Peyer's patch (tissue), 4 donors: Measurements from ENCODE around the gene HELZ. TPM values are rescaled to one million over a fixed set of nuclear protein-coding genes. Genes with fewer than 3 reads are reported as not detected.
A peak's percentile ranks its signal among the peaks of the same experiment; 100 is the strongest.
"Not testable (repeated sequence)": the region's sequence is repeated elsewhere in the genome, so short reads cannot be mapped to it uniquely, and the experiment has no call there.

Experiments
- DNase-seq, 3 donors: peaks; one replicate each; pipeline ENCODE4 v3.0.0-alpha.2; 2017 to 2019
- H3K27ac ChIP-seq, 4 donors: fragments of 200-600 bp; sonication (generic); one replicate each; pipeline ENCODE4 v1.5.1; 2016 to 2019
- H3K27me3 ChIP-seq, 2 donors: fragments of 200-600 bp; sonication (generic); one replicate each; pipeline ENCODE4 v1.5.1; 2019
- H3K36me3 ChIP-seq, 3 donors: fragments of 200-600 bp; sonication (generic); one replicate each; pipeline ENCODE4 v1.5.1; 2016 to 2019
- H3K4me1 ChIP-seq, 4 donors: fragments of 200-600 bp; sonication (generic); one replicate each; pipeline ENCODE4 v1.5.1; 2016 to 2019
- H3K4me3 ChIP-seq, 4 donors: fragments of 200-600 bp; sonication (generic); 1 replicate in 3 of 4; 2 replicates in 1 of 4; pipeline ENCODE4 v1.5.1; 2016 to 2019; ENCODE audit warnings: mild to moderate bottlenecking in 1 of 4
- H3K9me3 ChIP-seq, 4 donors: fragments of 200-600 bp; sonication (generic); one replicate each; pipeline ENCODE4 v1.5.1; 2016 to 2019; ENCODE audit warnings: mild to moderate bottlenecking in 1 of 4
- POLR2A ChIP-seq, 2 donors: fragments of 450-650 bp; IDR thresholded peaks; one replicate each; pipeline ENCODE4 v1.5.1; 2017; ENCODE audit warnings: antibody characterized with exemption in 2 of 2, mild to moderate bottlenecking in 2 of 2, moderate library complexity in 2 of 2
- total RNA-seq, 4 donors: library from RNA; depleted of rRNA; stranded (reverse); fragments of >200 nt; gene quantifications; one replicate each; pipeline ENCODE4 v1.1.0, GENCODE V29; 2016
- TF ChIP-seq, protein P1 (sequence below), 6 experiments: fragments of 450-650 bp in 4 of 6; fragments of 200-600 bp in 2 of 6; sonication (generic) in 1 of 6; IDR thresholded peaks; one replicate each; pipeline ENCODE4 v1.5.1; 2017 to 2019; ENCODE audit warnings: antibody characterized with exemption in 6 of 6, mild to moderate bottlenecking in 3 of 6, moderate library complexity in 1 of 6

Gene HELZ
- total RNA-seq, 4 donors from 2014 or later = 37.1 to 124 (median 58.8) TPM

DNA sequence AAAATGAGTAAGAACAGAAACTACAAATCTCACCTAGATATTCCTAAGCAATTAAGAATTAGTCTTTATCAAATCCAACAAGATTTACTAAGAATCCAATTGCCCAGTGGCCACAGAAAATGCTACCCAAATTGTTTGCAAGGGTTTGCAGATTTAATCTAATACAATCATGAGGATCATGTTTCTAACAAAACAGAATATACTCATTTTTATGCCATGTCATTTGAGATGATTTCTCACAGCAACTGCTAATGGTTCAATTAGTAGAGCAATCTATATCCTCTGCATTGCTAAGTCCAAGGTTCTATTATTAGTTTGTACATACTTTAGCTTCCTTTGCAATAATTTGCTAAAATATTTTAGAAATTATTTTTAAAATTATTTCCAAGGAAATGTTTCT, 41.2 kb downstream of the HELZ start:
- H3K27me3 ChIP-seq = no peaks in the 10 kb centered on the region
- H3K4me1 ChIP-seq = no peaks in the 10 kb centered on the region
- DNase-seq = no peak
- H3K36me3 ChIP-seq = peaks cover 0 to 42% (median 0%) of the 10 kb centered on the region in 3 donors
- TF ChIP-seq POLR2A (IDR thresholded peaks at IDR 0.05) = no peak
- TF ChIP-seq, protein P1, sequence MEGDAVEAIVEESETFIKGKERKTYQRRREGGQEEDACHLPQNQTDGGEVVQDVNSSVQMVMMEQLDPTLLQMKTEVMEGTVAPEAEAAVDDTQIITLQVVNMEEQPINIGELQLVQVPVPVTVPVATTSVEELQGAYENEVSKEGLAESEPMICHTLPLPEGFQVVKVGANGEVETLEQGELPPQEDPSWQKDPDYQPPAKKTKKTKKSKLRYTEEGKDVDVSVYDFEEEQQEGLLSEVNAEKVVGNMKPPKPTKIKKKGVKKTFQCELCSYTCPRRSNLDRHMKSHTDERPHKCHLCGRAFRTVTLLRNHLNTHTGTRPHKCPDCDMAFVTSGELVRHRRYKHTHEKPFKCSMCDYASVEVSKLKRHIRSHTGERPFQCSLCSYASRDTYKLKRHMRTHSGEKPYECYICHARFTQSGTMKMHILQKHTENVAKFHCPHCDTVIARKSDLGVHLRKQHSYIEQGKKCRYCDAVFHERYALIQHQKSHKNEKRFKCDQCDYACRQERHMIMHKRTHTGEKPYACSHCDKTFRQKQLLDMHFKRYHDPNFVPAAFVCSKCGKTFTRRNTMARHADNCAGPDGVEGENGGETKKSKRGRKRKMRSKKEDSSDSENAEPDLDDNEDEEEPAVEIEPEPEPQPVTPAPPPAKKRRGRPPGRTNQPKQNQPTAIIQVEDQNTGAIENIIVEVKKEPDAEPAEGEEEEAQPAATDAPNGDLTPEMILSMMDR (IDR thresholded peaks at IDR 0.05) = no peak
- H3K4me3 ChIP-seq = no peak overlapping the region
- no peak overlapping the region for H3K27ac ChIP-seq
- no peaks in the 10 kb centered on the region for H3K9me3 ChIP-seq

DNA sequence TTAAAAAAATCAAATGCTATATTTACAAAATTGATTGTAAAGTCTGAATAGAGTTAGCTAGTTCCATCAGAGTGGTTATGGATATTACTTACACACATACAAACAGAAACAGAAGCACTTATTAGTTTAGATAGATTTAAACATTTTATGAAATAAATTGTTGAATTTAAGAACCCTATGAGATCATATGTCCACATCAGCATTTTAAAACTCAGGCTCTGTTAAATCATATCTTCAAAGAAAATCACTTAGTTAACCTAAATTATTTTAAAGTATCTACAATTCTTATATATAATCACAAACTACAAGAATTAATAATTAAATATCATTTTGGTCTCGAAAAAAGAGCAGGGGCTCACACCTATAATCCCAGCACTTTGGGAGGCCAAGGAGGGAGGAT, 42.5 kb downstream of the HELZ start:
- no peaks in the 10 kb centered on the region for H3K27me3 ChIP-seq
- peaks cover 0 to 42% (median 0%) of the 10 kb centered on the region in 3 donors for H3K36me3 ChIP-seq

DNA sequence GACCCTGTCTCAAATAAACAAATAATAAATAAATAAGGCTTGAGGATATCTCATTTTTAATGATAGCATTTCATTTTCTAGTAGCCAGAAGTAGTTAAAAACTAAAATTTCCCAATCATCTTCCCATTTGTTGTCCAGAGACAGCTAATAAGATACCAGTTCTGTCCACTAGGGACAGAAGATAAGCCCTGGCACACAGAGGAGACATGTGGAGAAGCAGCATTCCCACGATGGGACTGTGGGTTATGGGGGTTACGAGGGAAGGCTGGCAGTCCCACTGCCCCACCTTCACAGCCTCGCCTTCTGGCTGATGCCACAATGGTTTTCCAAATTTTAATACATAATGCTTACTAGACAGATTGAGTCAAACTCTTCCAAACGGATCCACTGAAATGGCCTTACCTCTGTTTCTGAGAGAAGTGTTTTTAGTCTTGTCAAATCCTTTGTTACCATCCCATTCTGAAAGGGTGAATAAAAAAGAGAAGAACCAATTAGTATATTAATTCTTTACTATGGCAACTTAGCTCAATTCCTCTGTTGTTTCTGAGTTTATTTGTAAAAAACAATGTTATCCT, 44.2 kb downstream of the HELZ start:
- no peak for DNase-seq
- Histone ChIP-seq H3K4me3 (no peak overlapping the region), H3K9me3 (no peaks in the 10 kb centered on the region), H3K27ac (no peak overlapping the region), H3K36me3 (peaks cover 0 to 47% (median 0%) of the 10 kb centered on the region in 3 donors), H3K4me1 (no peaks in the 10 kb centered on the region), H3K27me3 (no peaks in the 10 kb centered on the region)
- TF ChIP-seq, protein P1 (IDR thresholded peaks at IDR 0.05) = peak in 4 of 6 experiments; percentile 26 to 45 (median 33)
- TF ChIP-seq POLR2A (IDR thresholded peaks at IDR 0.05) = no peak

More for the DNA sequence above, 42.5 kb downstream of the HELZ start:
- TF ChIP-seq, protein P1 (IDR thresholded peaks at IDR 0.05) = no peak
- TF ChIP-seq POLR2A (IDR thresholded peaks at IDR 0.05) = no peak
- Histone ChIP-seq H3K9me3 (no peaks in the 10 kb centered on the region), H3K4me1 (no peaks in the 10 kb centered on the region), H3K4me3 (no peak overlapping the region), H3K27ac (no peak overlapping the region)
- DNase-seq = no peak

DNA sequence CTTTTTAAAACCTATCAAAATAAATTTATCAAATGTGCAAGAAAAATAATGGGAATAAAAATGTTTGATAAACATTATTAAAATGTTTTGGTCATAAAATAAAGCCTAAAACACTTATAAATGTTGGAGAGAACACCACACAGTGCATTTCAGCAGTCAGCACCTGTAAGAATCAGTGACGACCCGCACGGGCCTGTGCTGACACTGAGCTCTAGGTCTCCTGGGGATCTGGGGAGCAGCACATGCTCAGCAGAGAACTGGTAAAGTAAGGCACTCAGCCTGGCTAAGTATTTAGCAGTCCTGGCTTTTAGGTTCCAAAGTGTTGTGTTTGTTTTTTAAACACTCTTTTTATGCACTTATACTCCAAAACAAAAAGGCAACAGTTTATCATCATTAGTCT, 46.9 kb downstream of the HELZ start:
- H3K4me1 ChIP-seq = no peaks in the 10 kb centered on the region
- H3K36me3 ChIP-seq = peaks cover 0 to 44% (median 0%) of the 10 kb centered on the region in 3 donors
- no peak overlapping the region for H3K27ac ChIP-seq
- DNase-seq = no peak
- TF ChIP-seq POLR2A (IDR thresholded peaks at IDR 0.05) = no peak
- TF ChIP-seq, protein P1 (IDR thresholded peaks at IDR 0.05) = no peak
- H3K4me3 ChIP-seq = no peak overlapping the region
- H3K27me3 ChIP-seq = no peaks in the 10 kb centered on the region
- no peaks in the 10 kb centered on the region for H3K9me3 ChIP-seq

DNA sequence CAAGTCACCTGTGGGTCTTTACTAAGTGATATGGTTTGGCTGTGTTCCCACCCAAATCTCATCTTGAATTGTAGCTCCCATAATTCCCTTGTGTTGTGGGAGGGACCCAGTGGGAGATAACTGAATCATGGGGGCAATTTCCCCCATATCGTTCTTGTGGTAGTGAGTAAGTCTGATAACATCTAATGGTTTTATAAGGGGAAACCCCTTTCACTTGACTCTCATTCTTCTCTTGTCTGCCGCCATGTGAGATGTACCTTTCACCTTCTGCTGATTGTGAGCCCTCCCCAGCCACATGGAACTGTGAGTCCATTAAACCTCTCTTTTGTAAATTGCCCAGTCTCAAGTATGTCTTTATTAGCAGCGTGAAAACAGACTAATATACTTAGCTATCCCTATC, 48.0 kb downstream of the HELZ start:
- not testable (repeated sequence) for H3K4me3 ChIP-seq, H3K27me3 ChIP-seq, H3K4me1 ChIP-seq, H3K9me3 ChIP-seq, H3K27ac ChIP-seq, DNase-seq
- peaks cover 0 to 32% (median 0%) of the 10 kb centered on the region in 3 donors for H3K36me3 ChIP-seq

DNA sequence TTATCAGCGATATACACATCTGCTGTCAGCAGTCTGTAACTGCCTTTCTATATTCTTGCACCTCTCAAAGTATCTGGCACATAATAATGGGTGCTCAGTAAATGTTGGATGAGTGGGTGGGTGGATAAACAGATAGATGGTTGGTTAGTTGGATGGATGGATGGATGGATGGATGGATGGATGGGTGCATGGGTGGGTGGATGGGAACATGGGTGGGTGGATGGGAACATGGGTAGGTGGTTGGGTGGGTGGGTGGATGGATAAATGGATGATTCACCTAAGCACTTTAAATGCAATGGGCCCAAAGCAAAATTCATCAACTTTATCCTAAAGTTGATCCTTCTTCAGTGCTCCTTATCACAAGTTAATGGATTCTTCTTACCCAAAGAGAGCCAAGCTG, 48.6 kb downstream of the HELZ start:
- TF ChIP-seq, protein P1 (IDR thresholded peaks at IDR 0.05) = no peak
- no peak for TF ChIP-seq POLR2A (IDR thresholded peaks at IDR 0.05)
- Histone ChIP-seq H3K9me3 (no peaks in the 10 kb centered on the region), H3K27ac (no peak overlapping the region), H3K27me3 (no peaks in the 10 kb centered on the region), H3K4me1 (no peaks in the 10 kb centered on the region), H3K36me3 (peaks cover 0 to 29% (median 0%) of the 10 kb centered on the region in 3 donors), H3K4me3 (no peak overlapping the region)
- DNase-seq = no peak
